GM06990 (cell line): ENCODE data around the gene C2CD2.

ENCODE experiments used
- DNase-seq: peaks from one replicate; pipeline ENCODE4 v3.0.0-alpha.2; 2011; ENCODE audit not compliant: insufficient read length; ENCODE audit errors: extremely low read depth
- H3K27me3 ChIP-seq: replicated peaks from 2 replicates; pipeline ENCODE4 v1.6.0; 2011; ENCODE audit warnings: low read length; ENCODE audit not compliant: control insufficient read depth, insufficient read depth
- H3K36me3 ChIP-seq: 2 replicates; pipeline ENCODE4 v1.5.1; 2011; ENCODE audit warnings: low read length; ENCODE audit not compliant: control insufficient read depth, insufficient read depth
- H3K4me3 ChIP-seq: replicated peaks from 2 replicates; pipeline ENCODE4 v1.5.1; 2011; ENCODE audit warnings: low read depth, mild to moderate bottlenecking, control low read depth, low read length
- TF ChIP-seq, protein P1 (sequence below): IDR thresholded peaks from 2 replicates; pipeline ENCODE4 v1.5.1; 2011; ENCODE audit warnings: low read length, control low read depth, mild to moderate bottlenecking, inconsistent platforms; ENCODE audit not compliant: insufficient read depth, poor library complexity, severe bottlenecking

Gene C2CD2

DNA sequence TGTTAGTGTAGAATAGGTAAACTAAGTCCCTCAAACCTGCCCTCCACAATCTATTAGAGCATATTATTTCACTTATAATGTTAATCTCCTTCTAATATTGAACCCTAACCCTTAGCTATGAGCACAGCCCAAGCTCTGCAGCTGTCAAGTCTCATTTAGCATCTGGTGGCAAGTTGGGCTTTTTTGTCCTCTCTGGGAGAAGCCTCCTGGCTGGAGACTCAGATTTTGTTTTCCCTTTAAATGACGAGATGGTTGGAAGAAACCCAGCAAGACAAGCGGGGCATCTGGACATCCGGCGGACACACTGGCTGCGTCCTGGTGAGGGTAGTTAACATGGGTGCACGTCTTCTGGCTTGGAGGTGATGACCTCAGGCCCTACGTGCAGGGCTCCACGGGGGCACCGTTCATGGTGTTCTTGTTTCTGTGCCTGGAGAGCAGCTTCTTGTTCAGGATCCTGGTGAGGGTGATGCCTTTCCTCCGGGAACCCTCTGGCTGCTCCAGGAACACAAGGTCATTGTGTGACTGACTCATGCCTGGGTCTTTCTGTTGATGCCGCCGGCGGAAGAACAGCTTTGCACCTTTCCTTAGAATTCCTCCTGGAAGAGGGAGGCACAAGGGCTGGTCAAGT lies 65.0 kb downstream of the C2CD2 start:
- no peaks in the 10 kb centered on the region for H3K27me3 ChIP-seq
- no peak overlapping the region for H3K4me3 ChIP-seq
- no peak for DNase-seq
- TF ChIP-seq, protein P1, sequence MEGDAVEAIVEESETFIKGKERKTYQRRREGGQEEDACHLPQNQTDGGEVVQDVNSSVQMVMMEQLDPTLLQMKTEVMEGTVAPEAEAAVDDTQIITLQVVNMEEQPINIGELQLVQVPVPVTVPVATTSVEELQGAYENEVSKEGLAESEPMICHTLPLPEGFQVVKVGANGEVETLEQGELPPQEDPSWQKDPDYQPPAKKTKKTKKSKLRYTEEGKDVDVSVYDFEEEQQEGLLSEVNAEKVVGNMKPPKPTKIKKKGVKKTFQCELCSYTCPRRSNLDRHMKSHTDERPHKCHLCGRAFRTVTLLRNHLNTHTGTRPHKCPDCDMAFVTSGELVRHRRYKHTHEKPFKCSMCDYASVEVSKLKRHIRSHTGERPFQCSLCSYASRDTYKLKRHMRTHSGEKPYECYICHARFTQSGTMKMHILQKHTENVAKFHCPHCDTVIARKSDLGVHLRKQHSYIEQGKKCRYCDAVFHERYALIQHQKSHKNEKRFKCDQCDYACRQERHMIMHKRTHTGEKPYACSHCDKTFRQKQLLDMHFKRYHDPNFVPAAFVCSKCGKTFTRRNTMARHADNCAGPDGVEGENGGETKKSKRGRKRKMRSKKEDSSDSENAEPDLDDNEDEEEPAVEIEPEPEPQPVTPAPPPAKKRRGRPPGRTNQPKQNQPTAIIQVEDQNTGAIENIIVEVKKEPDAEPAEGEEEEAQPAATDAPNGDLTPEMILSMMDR: no peak
- H3K36me3 ChIP-seq: peaks cover 4% of the 10 kb centered on the region

DNA sequence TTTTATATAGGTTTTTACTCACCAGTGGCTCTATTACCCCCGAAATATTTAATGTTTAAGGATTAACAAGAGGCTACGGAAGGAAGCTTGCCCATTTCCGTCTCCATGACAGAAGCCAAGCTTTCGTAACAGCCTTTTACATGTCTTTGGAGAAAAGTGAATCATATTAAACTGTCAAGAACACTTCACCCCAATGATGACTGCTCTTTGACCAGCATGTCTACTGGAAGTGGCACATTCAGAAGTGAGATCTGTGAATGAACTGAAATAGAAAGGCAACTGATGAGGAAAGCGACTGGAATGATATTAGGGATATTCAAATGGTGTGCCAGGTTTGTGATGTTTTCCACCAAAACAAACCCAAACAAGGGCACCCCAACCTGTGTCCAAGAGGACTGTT lies 66.2 kb downstream of the C2CD2 start:
- peaks cover 4% of the 10 kb centered on the region for H3K36me3 ChIP-seq
- TF ChIP-seq, protein P1: no peak
- no peaks in the 10 kb centered on the region for H3K27me3 ChIP-seq
- no peak overlapping the region for H3K4me3 ChIP-seq
- no peak for DNase-seq

DNA sequence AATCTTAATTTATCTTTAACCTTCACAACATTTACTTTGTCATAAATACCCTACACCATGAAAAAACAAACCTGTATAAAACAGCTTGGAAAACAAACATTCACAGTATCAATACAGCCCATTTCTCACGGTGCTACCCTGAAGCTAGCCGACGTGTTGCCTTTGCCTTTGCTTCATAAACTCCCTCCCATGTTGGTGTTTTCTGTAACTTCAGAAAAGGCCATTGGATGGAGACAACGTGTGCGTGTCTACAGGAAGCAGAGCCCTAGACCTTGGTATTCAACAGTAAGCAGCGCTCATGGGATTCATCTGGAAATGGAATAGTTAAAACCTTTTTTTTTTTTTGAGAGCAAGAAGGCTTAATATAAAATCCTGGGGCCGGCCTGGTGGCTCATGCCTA lies 67.5 kb downstream of the C2CD2 start:
- no peak overlapping the region for H3K4me3 ChIP-seq
- peaks cover 3% of the 10 kb centered on the region for H3K36me3 ChIP-seq
- TF ChIP-seq, protein P1: no peak
- H3K27me3 ChIP-seq: no peaks in the 10 kb centered on the region
- no peak for DNase-seq

DNA sequence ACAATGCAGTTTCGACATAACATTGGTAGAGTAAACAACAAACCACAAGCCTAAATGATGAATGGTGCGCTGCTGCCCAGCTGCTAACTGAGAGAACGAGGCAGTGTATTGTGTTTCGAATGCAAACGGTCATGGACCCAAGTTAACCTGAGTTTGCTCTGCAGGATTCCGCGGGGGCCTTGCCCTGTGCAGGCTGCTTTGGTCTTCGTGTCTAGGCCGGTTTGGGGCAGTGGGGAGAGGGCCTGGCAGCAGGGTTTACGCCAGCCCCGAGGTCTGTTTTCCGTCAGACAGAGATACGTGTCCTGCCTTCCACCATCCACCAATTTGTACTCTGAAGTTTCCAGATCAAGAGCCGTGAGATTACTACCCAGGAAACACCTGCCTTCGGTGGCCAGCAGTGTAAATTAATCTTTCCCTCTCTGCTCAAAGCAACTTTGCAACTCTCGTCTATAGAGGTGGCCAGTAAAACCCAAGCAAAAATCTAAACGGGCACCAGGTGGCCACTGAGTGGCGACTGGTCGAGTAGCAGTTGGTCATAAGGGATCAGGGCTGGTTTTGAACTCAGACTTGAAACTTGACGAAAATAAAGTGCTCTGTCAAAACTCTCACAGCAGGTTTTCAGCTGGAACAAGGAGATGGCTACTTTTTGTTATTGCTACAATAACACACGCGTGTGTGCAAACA lies 68.3 kb downstream of the C2CD2 start:
- DNase-seq: no peak
- TF ChIP-seq, protein P1: no peak

DNA sequence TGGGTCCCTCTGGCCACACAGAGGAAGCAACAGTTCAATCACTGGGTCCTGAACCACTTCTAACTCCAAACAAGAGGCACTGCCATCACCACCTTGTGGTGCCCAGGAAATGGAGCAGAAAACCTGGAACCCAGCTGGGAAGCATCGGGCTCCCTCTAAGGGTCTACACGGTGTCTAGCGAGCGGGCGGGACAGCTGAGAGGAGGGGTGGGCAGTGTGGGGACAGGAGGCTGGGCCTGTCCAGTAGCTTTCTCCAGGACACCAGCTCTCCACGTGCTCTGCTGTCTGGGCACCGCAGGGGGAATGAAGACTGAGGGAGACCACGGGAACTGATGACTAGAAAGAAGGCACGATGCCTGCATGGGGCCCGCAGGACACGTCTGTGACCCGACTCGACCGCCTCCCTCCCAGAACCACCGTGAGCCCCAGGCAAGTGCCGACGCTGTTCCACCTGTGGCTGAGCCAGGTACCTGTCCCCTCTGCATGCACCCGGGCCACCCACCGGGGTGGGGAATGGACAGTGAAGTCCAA lies 69.3 kb downstream of the C2CD2 start:
- no peak overlapping the region for H3K4me3 ChIP-seq
- TF ChIP-seq, protein P1: no peak
- DNase-seq: no peak
- no peaks in the 10 kb centered on the region for H3K27me3 ChIP-seq
- peaks cover 3% of the 10 kb centered on the region for H3K36me3 ChIP-seq

More for the DNA sequence above, 68.3 kb downstream of the C2CD2 start:
- H3K4me3 ChIP-seq: no peak overlapping the region
- H3K27me3 ChIP-seq: no peaks in the 10 kb centered on the region
- H3K36me3 ChIP-seq: peaks cover 3% of the 10 kb centered on the region
